B cell (primary cell): ENCODE measurements around the gene FOLR3. TPM values are rescaled to one million over a fixed set of nuclear protein-coding genes. Genes with fewer than 3 reads are reported as not detected.

Source experiments
- ATAC-seq: fragments of 200-7000 bp; cut with Tn5 transposase; one replicate; pipeline ENCODE4 v1.10.0; 2021; ENCODE audit warnings: low read depth, mild to moderate bottlenecking, moderate number of reproducible peaks, moderate library complexity
- CTCF ChIA-PET: fragments of 350-600 bp; sonication (Branson Sonifier 250); formaldehyde crosslinking; loops from one replicate; lab custom pipeline; 2021; ENCODE audit warnings: antibody characterized with exemption, inconsistent platforms; lab: Charles Lee
- POLR2A ChIA-PET: fragments of 350-600 bp; sonication (Branson Sonifier 250); formaldehyde crosslinking; loops from one replicate; lab custom pipeline; 2021; ENCODE audit warnings: antibody characterized with exemption; lab: Charles Lee
- DNase-seq: peaks from one replicate; pipeline ENCODE4 v3.0.0; 2013
- H2AFZ ChIP-seq: 2 replicates; pipeline ENCODE4 v1.6.1; 2012; ENCODE audit warnings: mild to moderate bottlenecking, low read depth, low read length; ENCODE audit not compliant: insufficient read depth, poor library complexity, severe bottlenecking
- H3K27ac ChIP-seq, 2 donors: 1 replicate in 1 of 2; 2 replicates in 1 of 2; pipeline ENCODE4 v1.5.1; 2012 to 2013; ENCODE audit warnings: low read length in 2 of 2, mild to moderate bottlenecking in 2 of 2, moderate library complexity in 1 of 2
- H3K27me3 ChIP-seq, 4 experiments: fragments of 200-600 bp in 1 of 4; sonication (generic) in 1 of 4; replicated peaks in 1 of 4; 1 replicate in 2 of 4; 2 replicates in 2 of 4; pipeline versions ENCODE4 v1.6.1 to v1.7.0; 2013 to 2016; ENCODE audit warnings: low read length in 3 of 4, mild to moderate bottlenecking in 2 of 4, mixed read lengths in 1 of 4, moderate library complexity in 1 of 4; ENCODE audit not compliant: insufficient read depth in 4 of 4, control insufficient read depth in 3 of 4; ENCODE audit errors: control extremely low read depth in 1 of 4
- H3K36me3 ChIP-seq, 2 experiments: replicated peaks in 1 of 2; 1 replicate in 1 of 2; 2 replicates in 1 of 2; pipeline versions ENCODE4 v1.6.1 to v1.7.1; 2013; ENCODE audit warnings: low read length in 1 of 2; ENCODE audit not compliant: insufficient read depth in 2 of 2, control insufficient read depth in 1 of 2; ENCODE audit errors: control extremely low read depth in 1 of 2, extremely low read depth in 1 of 2
- H3K4me1 ChIP-seq, 2 donors: fragments of 200-600 bp in 1 of 2; sonication (generic) in 1 of 2; 1 replicate in 1 of 2; 2 replicates in 1 of 2; pipeline versions ENCODE4 v1.5.1 to v1.6.1; 2013 to 2017; ENCODE audit warnings: low read length in 2 of 2; ENCODE audit not compliant: control insufficient read depth in 2 of 2, insufficient read depth in 2 of 2
- H3K4me2 ChIP-seq: replicated peaks from 2 replicates; pipeline ENCODE3; 2012; ENCODE audit warnings: mild to moderate bottlenecking, low read depth, low read length; ENCODE audit not compliant: poor library complexity, severe bottlenecking
- H3K4me3 ChIP-seq, 5 experiments: fragments of 200-600 bp in 1 of 5; sonication (generic) in 1 of 5; 1 replicate in 3 of 5; 2 replicates in 2 of 5; pipeline versions ENCODE4 v1.5.1 to v1.7.0; 2011 to 2016; ENCODE audit warnings: low read length in 4 of 5, mild to moderate bottlenecking in 4 of 5, low read depth in 2 of 5, control low read depth in 1 of 5, moderate library complexity in 1 of 5; ENCODE audit not compliant: insufficient read depth in 1 of 5; ENCODE audit errors: control extremely low read depth in 1 of 5, extremely low read depth in 1 of 5
- H3K79me2 ChIP-seq: fragments of 200-600 bp; sonication (generic); one replicate; pipeline ENCODE4 v1.6.0; 2016; ENCODE audit warnings: low read length; ENCODE audit not compliant: control insufficient read depth, insufficient read depth
- H3K9ac ChIP-seq: fragments of 200-600 bp; sonication (generic); 2 replicates; pipeline ENCODE4 v1.6.1; 2017; ENCODE audit warnings: mild to moderate bottlenecking, low read length, moderate library complexity
- H3K9me3 ChIP-seq, 3 donors: one replicate each; pipeline versions ENCODE4 v1.6.1 to v1.7.1; 2013; ENCODE audit warnings: low read length in 2 of 3; ENCODE audit not compliant: control insufficient read depth in 2 of 3, insufficient read depth in 1 of 3; ENCODE audit errors: control extremely low read depth in 1 of 3
- H4K20me1 ChIP-seq: 2 replicates; pipeline ENCODE4 v1.6.0; 2012; ENCODE audit warnings: mild to moderate bottlenecking, low read length; ENCODE audit not compliant: insufficient read depth, control insufficient read depth, poor library complexity, severe bottlenecking
- H3K27ac Mint-ChIP-seq: one replicate; pipeline ENCODE4 v1.8.0; 2021; ENCODE audit warnings: mixed read lengths
- H3K27me3 Mint-ChIP-seq: one replicate; pipeline ENCODE4 v1.8.0; 2021; ENCODE audit warnings: mixed read lengths
- H3K4me1 Mint-ChIP-seq: one replicate; pipeline ENCODE4 v1.8.0; 2021; ENCODE audit warnings: mixed read lengths
- H3K4me3 Mint-ChIP-seq: one replicate; pipeline ENCODE4 v1.8.0; 2021; ENCODE audit warnings: mixed read lengths
- H3K9me3 Mint-ChIP-seq: one replicate; pipeline ENCODE4 v1.8.0; 2022; ENCODE audit warnings: mixed read lengths; ENCODE audit not compliant: insufficient read depth
- CTCF ChIP-seq: fragments of 200-600 bp; IDR thresholded peaks from one replicate; pipeline ENCODE4 v1.8.0; 2022; ENCODE audit warnings: antibody characterized with exemption, mild to moderate bottlenecking
- EZH2 ChIP-seq: IDR thresholded peaks from 2 replicates; pipeline ENCODE4 v1.6.1; 2012; ENCODE audit warnings: borderline replicate concordance, low read depth, mild to moderate bottlenecking, moderate library complexity, low read length; ENCODE audit not compliant: insufficient read depth, poor library complexity, severe bottlenecking
- WGBS: methylation state at CpG from one replicate; pipeline ENCODE4 v1.1.5; 2013; ENCODE audit warnings: missing lambda C conversion rate; ENCODE audit not compliant: insufficient coverage; 5-methylcytosine and 5-hydroxymethylcytosine counted together
- intact Hi-C: fragments of 100-400 bp; cut with micrococcal nuclease; formaldehyde crosslinking; loops from one replicate; pipeline ENCODE4 v1.10.0; 2022
- polyA plus RNA-seq: library from polyadenylated mRNA; depleted of rRNA; stranded (reverse); fragments of >200 nt; gene quantifications from 2 replicates; pipeline ENCODE4 v1.2.3, GENCODE V29; 2012
- total RNA-seq, 2 donors: library from RNA; stranded (reverse); fragments of 120-200 nt in 1 of 2; gene quantifications; 1 replicate in 1 of 2; 2 replicates in 1 of 2; pipeline versions ENCODE4 v1.2.3 to v1.2.4, GENCODE V29; 2013 to 2022

FOLR3 gene
- total and polyA plus RNA-seq, 2 donors (not counting 1 experiment from before 2014, with no cell fraction given), result 0.10 TPM; not detected in 1

GRCh38 chr11:72154816-72155215 lies 19.3 kb downstream of the FOLR3 start:
- no peaks in the 10 kb centered on the region for H3K79me2 ChIP-seq
- ChIA-PET POLR2A (no interaction called here), CTCF (interaction anchor here (1.0 to 4.3 kb wide), 3 partner anchors 8 to 68 kb away, joined by 3 to 24 read pairs (median 3); no protein-coding TSS in a partner anchor)
- Mint-ChIP-seq H3K27ac (no peak overlapping the region), H3K4me3 (no peak overlapping the region), H3K9me3 (no peaks in the 10 kb centered on the region), H3K27me3 (peaks cover 5% of the 10 kb centered on the region), H3K4me1 (no peaks in the 10 kb centered on the region)
- TF ChIP-seq CTCF (no peak), EZH2 (no peak)
- H3K4me2 ChIP-seq, result no peak overlapping the region
- H3K4me1 ChIP-seq, result no peaks in the 10 kb centered on the region
- H2AFZ ChIP-seq, result no peak overlapping the region
- H3K4me3 ChIP-seq, result no peak overlapping the region
- 83% methylated on average over 1 of the region's 3 CpGs for WGBS
- peaks cover 0 to 3% (median 1%) of the 10 kb centered on the region in 4 experiments for H3K27me3 ChIP-seq
- intact Hi-C loops, result no loop called here
- no peaks in the 10 kb centered on the region for H3K36me3 ChIP-seq
- no peak overlapping the region for H3K27ac ChIP-seq
- ATAC-seq (no peak), DNase-seq (no peak)
- H3K9me3 ChIP-seq, result no peaks in the 10 kb centered on the region
- no peaks in the 10 kb centered on the region for H4K20me1 ChIP-seq
- no peak overlapping the region for H3K9ac ChIP-seq

GRCh38 chr11:72155751-72156150 lies 20.2 kb downstream of the FOLR3 start:
- ChIA-PET CTCF (interaction anchor here (0.8 to 4.3 kb wide), 4 partner anchors 9 to 28 kb away, joined by 3 to 24 read pairs (median 4); no protein-coding TSS in a partner anchor), POLR2A (no interaction called here)
- no peaks in the 10 kb centered on the region for H3K9me3 ChIP-seq
- no peaks in the 10 kb centered on the region for H3K36me3 ChIP-seq
- TF ChIP-seq EZH2 (no peak), CTCF (no peak)
- H3K27ac Mint-ChIP-seq, result no peak overlapping the region
- no peak overlapping the region for H2AFZ ChIP-seq
- H3K4me1 ChIP-seq, result no peaks in the 10 kb centered on the region
- DNase-seq, result no peak
- H3K79me2 ChIP-seq, result no peaks in the 10 kb centered on the region
- WGBS, result no CpG with 5 or more reads among the region's 4 CpGs
- H3K9ac ChIP-seq, result no peak overlapping the region
- H3K27ac ChIP-seq, result no peak overlapping the region
- no peak overlapping the region for H3K4me2 ChIP-seq
- no peak overlapping the region for H3K4me3 ChIP-seq
- ATAC-seq, result no peak
- no peak overlapping the region for H3K4me3 Mint-ChIP-seq
- H3K27me3 Mint-ChIP-seq, result peaks cover 13% of the 10 kb centered on the region
- H4K20me1 ChIP-seq, result no peaks in the 10 kb centered on the region
- H3K4me1 Mint-ChIP-seq, result no peaks in the 10 kb centered on the region
- H3K27me3 ChIP-seq, result peaks cover 0 to 3% (median 1%) of the 10 kb centered on the region in 4 experiments
- intact Hi-C loops, result no loop called here
- H3K9me3 Mint-ChIP-seq, result no peaks in the 10 kb centered on the region
